Activated gamma-delta T cell treated with anti-CD3 and anti-CD28 coated beads, Interleukin-2, amount 50 U/mL, for 16 hours (primary cell): ENCODE results near the gene ADCYAP1R1.

Source experiments
- DNase-seq: peaks from one replicate; pipeline ENCODE4 v3.0.0-alpha.2; 2020; ENCODE audit warnings: low read depth

ADCYAP1R1 gene

DNA sequence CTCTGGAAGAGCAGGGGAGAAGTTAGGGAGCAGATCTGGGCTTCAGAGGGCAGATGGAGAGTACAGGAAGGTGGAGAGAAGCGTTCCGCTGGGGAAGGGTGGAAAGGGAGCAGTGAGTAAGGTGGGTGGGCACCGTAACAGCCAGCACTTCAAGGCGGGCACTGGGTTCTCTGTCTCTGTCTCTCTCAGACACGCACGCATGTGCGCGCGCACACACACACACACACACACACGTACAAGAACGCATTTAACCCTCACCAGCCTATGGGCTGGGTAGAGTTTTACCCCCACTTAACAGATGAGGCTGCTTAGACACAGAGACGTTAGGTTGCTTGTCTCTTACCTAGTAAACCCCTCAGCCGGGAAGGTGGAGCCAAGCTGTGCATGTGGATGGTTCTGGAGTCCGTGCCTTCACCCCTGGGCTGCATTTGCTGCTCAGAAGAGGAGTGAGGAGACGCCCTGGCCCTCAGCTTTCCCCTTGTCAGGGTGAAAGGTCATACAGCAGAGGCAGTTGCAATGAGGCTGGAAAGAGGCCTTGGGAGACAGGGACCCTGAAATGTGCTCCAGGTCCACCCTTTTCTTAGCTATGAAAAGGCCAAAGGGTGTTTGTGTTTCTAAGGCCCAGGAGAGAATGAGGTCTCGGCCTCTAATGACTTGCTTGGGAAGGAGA lies 16.0 kb downstream of the ADCYAP1R1 start:
- no peak for DNase-seq

DNA sequence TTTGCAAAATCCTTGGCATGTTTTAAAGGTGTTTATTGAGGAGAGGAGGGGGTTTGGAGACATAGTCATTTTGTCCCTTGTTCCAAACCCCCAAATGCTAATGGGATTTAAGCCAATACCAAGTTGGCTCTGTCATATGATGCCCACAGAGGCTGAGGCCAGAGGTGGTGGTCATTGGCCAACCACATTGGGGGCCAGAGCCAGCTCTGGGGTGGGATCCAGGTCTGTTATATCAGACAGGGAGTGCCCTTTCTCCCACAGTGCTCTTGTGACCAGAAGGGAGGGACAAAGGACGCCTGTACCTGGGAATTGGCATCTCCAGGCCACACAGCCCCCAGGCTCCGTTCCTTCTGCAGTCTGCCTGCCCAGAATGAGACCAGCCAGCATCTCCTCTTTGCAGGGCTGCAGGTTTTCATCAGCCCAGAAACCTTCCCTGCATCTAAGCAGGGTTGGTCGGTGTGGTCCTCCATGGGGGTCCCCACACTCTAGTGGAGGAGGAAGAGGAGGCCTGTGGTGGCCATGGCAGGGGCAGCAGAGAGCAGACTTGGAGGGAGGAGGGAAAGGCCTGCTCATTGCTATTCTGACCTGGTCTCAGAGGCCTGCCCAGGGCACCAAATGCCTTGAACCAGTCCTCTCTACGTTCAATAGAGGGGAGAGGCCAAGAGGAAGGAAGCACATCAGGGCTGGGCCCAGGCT lies 17.9 kb downstream of the ADCYAP1R1 start:
- DNase-seq = no peak

DNA sequence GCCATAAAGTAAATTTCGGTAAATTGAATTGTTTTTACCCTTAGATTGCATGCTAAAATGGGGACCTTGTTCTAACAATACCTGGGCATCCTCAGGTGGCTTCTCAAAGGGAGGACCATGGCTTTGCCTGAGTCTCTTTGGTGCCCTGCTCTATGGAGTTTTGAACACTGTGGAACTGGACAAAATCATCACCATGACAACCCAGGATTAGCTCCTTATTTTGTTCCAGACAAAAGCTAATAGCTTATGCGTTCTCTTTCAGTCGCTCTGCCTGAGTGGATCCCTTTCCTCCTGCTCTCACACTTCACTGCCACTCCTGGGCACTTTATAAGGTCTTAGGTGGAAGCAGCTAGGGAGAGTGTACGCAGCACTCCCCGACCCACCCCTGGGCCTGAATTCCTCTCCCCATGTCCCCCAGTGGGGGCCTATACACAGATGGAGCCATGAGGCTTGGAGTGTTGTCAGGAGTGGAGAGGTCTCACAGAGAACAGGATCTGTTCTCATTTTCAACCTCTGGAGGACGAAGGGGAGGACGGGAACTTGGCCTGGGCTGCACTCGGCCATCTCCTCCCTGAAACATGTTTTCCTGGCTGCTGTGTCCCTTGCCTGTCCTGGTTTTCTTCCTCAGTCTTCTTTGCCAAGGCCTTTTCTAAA lies 19.0 kb downstream of the ADCYAP1R1 start:
- DNase-seq = no peak

DNA sequence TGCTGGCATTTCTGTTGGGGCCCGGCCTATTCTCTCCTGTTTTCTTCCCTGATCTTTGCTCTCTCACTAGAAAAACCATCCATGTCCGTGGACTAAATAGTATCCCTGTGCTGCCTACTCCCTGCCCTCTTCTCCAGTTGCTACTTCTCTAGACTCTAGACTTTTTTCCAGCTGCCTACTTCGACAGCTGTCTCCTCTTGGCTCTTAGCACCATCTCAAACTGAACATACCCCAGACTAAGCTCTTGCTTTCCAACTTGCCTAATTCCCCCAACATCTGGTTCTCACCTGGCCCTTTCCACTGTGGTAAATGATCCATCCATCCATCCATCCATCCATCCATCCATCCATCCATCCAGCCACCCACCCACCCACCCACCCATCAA lies 19.5 kb downstream of the ADCYAP1R1 start:
- DNase-seq = no peak

DNA sequence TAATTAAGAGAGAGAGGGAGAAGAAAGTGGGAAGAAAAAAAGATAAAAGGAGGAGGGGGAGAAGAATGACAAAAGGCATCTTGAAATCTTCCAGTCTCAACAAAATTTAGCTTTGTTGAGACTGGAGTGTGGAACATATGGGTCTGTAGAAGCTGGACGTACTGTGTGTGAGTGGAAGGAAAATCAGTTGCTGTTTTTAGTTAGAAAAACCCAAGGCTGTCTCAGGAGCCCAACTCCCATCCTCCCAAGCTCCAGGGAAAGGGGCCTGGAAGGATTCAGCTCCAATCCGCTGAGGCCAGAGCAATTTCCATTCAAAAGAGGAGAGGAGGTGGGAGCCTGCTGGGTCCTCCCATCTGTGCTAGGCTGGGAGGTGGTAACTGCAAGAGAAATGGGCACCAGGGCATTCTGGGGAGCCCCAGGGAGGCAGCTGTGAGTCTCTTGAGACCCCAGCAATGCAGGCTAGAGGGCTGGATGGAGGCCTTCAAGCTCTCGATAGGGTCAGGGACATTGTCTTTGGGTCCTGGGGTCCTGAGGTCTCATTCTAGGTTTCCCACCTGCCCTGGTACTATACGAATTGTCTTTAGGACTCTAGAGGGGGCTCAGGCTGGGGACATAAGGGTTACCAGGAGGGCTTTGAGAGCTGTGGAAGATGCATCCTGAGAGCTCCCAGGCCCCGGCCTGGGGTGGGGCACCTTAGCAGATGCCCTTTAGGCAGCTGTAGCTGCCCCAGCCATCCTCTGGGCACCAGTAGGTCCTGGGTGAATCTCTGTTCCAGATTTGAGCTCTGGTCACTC lies 21.4 kb downstream of the ADCYAP1R1 start:
- no peak for DNase-seq

DNA sequence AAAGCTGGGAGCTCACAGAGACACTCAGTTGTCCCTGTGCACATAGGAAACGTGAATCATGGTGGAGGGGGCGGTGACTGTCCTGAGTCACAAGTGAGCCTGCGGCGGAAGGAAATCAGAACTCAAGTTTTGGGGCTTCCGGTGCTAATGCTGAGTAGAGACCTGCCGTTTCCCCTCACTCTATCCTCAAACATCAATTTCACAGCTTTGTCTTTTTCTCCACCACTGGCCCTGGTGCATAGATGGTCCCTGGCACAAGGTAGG lies 21.9 kb downstream of the ADCYAP1R1 start:
- no peak for DNase-seq

DNA sequence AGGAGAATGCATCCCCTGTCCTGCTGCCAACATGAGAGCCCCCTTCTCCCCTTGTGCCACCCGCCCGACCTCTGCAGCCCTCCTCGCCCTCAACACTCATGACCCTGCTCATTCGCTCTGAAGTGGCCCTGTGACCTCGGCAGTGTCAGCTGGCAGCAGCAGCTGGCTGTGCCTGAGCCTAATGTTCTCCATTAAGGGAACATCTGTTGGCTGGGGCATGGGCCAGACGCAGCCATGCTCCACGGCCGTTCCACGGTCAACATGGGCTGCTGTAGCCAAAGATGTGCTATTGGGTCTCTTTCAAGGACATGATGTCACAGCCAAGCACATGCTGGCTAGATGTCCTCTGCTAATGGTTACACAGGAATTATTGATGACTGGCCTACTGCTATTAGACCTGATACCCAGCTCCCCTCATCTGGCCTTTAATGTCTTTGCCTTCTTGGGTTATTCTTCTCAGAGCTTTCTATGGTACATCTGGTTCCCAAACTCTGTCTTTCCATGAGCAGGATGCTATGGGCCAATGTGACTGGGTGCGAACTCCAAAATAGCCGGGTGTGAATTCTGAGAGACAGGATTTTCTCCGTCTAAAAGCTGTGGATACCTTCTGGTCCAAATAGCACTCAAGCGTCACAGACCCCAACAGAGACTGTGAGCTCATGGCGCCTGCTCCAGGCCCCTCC lies 22.4 kb downstream of the ADCYAP1R1 start:
- DNase-seq = no peak

DNA sequence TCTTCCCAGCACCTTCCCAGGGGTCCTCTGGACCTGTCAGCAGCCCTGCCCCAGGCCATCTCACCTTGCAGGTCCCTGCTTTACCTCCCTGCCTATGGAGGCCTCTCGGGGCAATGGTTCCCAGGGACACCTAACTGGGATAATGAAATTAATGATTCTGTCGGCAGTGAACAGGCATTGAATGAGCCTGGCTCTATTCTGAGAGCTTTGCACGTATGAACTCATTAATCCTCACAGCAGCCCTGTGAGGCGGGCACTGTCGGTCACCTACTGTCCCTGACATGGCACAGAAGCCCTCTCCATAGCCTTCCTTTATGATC lies 22.9 kb downstream of the ADCYAP1R1 start:
- DNase-seq = no peak

DNA sequence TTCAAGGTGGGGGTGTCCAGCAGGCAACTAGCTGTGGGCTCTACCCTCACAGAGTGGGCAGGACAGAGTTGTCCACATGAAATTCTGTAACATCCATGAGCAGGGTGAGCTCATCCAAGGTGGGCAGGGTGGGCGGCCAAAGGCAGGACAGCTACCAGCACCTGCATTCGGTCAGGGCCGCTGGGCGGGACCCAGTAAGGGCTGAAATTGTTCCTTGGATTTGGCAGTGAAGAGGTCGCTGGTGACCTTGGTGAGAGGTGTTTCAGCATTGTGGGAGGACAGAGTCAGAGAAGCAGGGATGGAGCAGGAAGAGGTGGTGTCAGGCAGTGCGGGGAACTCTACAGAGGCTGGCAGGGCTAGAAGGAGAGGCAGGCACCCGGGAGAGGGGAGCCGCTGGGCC lies 23.9 kb downstream of the ADCYAP1R1 start:
- no peak for DNase-seq

DNA sequence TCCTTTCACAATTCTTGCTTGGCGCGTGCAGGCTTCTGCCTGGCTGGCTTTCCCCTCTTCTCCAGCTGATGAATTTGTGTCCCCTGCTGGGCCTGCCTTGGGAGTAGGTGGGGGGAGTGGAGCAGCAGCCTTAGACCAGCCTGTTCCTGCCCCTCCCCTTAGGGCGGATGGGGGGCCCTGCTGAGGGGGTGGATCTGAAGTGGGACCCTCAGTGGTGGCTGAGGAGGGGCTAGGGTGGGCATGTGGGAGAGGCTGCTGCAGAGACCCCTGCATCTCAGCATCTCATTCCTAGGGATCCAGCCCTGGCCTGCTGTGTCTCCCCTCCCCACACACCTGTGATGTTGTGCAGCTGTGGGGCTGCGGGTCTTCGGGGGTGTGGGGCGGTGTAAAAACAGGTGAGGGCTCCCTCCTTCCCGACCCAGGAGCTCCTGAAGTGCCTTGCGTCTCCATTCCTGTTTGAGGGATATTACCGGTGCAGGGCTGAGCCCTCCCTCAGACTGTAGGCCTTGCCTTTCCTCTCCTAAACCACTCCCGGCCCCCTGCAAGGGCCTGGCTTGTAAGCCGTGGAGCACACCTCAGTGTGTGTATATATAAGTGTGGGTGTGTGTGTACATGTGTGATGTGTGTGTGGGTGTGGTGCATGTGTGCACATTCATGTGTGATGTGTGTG lies 24.7 kb downstream of the ADCYAP1R1 start:
- DNase-seq = no peak

DNA sequence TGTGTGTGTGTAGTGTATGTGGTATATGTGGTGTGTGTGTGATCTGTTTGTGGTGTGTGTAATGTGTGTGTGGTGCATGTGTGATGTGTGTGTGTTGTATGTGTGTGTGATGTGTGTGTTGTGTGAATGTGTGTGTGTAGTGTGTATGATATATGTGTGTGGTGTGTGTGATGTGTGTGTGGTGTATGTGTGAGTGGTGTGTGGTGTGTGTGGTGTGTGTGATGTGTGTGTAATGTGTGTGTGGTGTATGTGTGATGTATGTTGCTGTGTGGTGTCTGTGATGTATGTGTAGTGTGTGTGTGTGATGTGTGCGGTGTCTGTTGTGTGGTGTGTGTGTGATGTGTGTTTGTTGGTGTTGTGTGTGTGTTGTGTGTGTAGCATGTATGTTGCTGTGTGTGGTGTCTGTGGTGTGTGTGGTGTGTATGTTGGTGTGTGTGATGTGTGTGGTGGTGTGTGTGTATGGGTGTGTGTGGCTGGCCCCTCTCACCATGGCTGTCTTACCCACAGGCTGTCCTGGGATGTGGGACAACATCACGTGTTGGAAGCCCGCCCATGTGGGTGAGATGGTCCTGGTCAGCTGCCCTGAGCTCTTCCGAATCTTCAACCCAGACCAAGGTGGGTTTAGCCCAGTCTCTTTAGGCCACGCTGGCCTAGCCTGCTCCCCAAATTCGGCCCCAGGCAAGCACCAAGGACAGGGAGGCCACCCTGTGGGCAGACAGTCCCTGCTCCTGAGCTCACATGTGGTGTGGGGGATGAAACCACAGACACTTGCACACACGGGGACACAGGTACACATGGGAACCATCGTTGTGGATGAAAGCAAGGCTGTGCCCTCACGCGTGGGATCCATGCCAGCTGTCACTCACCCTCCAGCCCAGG lies 25.6 kb downstream of the ADCYAP1R1 start:
- no peak for DNase-seq

DNA sequence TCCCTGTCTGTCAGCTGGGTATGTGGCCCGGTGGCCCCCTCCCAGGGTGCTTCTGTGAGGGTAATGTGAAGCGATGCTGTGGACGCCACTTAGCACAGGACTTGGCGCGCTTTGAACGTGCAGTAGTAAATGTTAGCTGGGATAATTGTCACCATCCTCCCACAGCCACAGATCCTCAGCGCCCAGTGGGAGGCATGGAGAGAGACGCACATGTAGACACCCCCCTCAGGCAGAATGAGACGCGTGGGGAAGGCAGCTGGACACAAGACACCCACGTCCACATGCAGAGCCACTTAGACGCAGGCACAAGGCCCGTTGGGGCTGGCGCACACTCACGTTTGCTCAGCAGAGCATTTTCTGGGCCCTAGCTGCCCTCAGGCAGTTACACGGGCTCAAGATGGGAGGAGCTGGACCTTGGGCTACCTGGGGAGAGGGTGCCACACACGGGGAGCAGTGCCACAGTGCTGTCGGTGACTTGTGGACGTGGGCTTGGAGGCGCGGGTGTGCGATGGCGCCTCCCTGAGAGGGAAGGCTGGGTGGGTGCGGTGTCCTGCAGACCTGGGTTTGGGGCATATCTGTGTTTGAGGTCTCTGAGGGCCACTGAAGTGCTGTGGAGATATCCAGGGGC lies 26.4 kb downstream of the ADCYAP1R1 start:
- DNase-seq = no peak

DNA sequence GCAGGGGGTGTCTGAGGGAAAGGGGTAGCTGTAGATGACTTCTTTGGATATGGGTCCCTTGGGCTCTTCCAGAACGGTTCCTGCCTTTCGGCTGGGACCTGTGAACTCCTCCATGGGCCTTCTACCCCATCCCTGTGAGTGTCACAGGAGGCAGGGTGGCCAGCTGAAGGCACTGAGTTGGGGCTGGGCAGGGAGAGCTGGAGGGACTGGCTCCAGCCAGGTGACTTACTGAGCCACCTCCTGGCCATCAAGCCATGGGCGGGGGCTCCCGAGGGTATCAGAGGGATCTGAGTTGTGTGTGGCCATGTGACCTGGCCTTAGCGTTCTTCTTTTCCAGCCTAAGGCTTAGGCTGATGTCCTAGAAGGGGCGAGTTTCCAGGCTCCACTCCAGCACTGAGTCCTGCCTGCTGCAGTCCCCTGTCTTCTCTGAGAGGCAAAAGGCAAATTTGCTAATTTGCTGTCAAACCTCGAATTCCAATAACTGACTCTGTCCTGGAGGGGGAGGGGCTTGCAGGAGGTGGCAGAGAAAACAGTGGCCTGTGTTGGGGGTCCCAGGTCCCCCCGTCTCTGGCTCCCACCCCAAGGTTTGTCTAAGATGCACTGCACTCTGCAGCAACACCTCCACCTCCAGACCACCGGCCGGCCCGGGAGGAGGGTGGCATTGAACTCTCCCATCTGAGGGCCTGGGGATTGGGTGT lies 27.2 kb downstream of the ADCYAP1R1 start:
- no peak for DNase-seq

DNA sequence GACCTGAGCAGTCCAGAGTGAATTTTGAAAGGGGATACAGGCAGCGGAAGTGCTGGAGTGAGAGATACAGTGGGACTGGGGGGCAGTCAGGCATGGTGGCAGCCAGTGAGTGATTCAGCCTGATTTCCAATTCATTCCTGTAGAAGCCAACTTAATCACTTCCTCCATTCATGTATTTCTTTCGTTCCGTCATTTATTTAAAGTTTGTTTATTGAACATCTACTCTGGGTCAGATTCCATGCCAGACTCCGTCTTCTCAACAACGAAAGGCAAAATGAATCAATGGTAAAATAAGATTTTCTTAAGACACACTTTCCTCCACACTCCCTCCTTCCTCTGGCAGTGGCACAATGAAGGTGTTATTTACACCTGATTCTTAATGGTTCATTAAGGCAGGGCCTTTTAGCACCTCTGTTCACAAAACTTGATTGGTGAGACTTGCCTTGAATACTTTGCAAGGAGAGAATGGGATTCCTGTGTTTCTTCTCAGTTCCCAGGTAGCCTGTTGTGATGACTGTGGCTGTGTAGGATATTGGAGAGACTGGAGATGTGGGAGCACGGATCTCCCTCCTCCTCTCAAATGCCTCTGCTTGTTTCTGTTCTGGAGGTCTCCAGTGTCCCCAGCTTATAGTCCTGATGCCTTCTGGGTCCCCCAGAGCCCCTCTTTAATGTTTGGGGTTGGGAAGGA lies 27.9 kb downstream of the ADCYAP1R1 start:
- no peak for DNase-seq

DNA sequence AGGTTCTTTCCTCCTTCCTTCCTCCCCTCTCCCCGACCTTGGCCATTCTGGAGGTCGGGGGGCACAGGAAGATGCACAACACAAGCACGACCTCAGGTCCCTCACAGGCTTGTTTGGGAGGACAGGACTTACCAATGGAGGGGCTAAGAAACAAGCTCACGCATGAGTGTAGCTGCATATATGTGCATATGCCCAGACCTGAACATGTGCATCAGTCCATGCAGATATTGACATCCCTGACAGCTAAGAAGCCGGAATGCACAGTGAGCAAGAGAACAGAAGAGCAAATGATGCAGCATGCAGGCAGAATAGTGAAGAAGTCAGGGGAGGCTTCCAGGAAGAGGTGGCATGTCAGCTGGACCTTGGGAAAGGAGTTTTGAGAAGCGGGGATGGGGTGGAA lies 28.7 kb downstream of the ADCYAP1R1 start:
- DNase-seq = no peak

DNA sequence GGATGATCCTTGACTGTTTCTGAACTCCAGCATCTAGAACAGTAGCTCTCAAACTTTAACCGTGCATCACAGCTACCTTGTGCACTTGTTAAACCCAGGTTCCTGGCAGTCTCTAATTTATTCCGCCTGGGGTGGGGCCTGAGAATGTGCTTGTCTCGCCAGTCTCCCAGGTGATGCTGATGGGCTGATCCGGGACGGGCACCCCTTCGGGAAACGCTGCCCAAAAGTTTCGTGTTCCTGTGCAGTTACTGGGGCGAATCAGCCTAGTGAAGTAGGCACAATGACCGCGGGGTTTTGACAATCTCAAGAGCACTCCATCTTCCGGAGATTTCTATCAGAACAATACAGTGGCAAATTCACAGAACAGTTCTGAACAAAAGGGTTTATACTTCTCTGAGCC lies 29.9 kb downstream of the ADCYAP1R1 start:
- no peak for DNase-seq

DNA sequence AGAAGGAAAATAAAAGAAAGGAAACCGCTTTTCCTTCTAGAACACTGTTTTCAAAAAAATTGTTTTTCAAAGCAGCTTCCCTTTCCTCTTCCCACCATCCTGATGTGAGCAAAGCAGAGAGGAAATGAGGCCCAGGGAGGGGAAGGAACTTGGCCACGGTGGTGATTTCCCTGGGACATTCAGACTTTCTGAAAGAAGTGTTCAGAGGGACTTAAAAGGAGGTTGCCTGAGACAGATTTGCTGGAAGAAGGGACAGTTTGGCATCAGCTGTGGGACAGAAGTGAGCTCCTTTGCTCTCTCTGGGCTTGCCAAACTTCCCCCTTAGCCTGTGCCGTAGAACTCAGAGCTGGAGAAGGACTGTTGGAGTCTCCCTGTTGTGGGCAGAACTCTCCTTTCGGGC lies 30.3 kb downstream of the ADCYAP1R1 start:
- DNase-seq = no peak

DNA sequence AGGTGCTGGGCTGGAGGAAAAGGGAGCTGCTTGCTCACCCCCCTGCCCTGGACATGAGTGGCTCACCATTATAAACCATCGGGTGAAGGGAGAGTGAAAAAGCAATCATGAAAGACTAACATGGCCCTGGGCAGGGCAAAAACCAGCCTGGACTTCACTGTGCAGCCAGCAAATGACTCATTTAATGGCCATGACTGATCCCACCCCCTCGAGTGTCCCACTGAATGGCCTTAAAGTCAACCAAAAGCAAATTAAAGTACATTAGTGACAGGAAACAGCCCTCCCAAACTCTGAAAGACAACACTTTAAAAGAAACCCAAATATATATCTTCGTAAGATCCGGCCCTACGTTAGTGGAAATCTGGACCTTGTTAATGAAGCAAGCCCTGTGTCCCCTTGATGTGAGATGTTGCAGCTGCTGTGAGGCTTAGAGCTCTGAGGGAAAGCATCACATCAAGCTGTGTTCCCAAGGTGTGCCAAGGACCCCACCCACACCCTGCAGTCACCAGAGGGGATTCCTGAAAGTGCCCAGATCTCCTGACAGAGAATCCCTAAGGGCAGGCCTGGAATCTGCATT lies 31.2 kb downstream of the ADCYAP1R1 start:
- DNase-seq = no peak

DNA sequence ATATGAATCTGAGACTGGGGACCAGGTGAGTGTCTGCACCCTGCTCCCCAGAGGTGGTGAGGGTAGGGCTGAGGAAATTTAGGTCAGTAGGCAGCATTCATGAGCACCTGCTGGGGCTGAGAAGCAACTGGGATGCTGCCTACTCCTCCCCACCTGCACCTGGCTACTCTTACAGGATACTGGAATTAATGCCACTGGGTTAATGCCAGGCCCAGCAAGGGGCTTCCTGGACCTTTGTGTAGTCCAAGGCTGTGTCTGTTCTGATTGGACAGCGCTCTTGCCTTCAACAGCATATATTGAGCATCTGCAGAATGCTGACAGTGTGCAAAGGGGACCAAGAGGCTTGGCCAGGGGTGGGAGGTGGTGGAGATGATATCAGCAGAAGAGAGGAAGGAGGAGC lies 32.1 kb downstream of the ADCYAP1R1 start:
- no peak for DNase-seq
